ENCODE results near the gene ANXA7. TPM values are rescaled to one million over a fixed set of nuclear protein-coding genes. Genes with fewer than 3 reads are reported as not detected.

Gene ANXA7
- total RNA-seq, 1 experiment from 2014 or later: 151 TPM

DNA sequence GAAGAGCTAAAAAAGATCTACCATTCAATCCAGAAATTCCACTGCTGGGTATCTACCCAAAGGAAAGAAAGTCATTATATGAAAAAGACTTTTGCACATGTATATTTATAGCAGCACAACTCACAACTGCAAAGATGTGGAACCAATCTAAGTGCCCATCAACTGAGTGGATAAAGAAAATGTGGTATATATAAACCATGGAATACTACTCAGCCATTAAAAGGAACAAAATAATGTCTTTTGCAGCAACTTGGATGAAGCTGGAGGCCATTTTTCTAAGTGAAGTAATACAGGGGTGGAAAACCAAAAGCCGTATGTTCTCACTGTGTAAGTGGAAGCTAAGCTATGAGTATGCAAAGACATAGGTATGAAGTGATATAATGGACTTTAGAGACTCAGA lies 3.0 kb downstream of the ANXA7 start:
- intact Hi-C loops (cut with micrococcal nuclease; ENCODE audit: unreplicated experiment): loop anchor here (5.0 kb wide), 1 partner anchor 164 kb away; the partner anchor contains the start of gene DNAJC9
- Histone ChIP-seq H3K4me3 (ENCODE audit: low read depth, low read length, poor library complexity, severe bottlenecking) (no peak overlapping the region), H3K36me3 (ENCODE audit: insufficient read depth, low read length, poor library complexity, severe bottlenecking) (no peaks in the 10 kb centered on the region), H3K4me1 (ENCODE audit: insufficient read depth, low read length, poor library complexity, severe bottlenecking) (peaks cover 7% of the 10 kb centered on the region), H3K27me3 (replicated peaks; ENCODE audit: insufficient read depth, low read depth, low read length, poor library complexity) (no peaks in the 10 kb centered on the region), H3K9me3 (ENCODE audit: low read depth, low read length, poor library complexity, severe bottlenecking) (no peaks in the 10 kb centered on the region), H3K27ac (ENCODE audit: low read depth, low read length, poor library complexity, severe bottlenecking) (no peak overlapping the region)
- BruUV-seq (replicated peaks): no TSS peak
- TF ChIP-seq EZH2 (IDR thresholded peaks at IDR 0.05; ENCODE audit: borderline replicate concordance, low read depth, low read length, poor library complexity, severe bottlenecking): no peak
- TF ChIP-seq, protein P1, sequence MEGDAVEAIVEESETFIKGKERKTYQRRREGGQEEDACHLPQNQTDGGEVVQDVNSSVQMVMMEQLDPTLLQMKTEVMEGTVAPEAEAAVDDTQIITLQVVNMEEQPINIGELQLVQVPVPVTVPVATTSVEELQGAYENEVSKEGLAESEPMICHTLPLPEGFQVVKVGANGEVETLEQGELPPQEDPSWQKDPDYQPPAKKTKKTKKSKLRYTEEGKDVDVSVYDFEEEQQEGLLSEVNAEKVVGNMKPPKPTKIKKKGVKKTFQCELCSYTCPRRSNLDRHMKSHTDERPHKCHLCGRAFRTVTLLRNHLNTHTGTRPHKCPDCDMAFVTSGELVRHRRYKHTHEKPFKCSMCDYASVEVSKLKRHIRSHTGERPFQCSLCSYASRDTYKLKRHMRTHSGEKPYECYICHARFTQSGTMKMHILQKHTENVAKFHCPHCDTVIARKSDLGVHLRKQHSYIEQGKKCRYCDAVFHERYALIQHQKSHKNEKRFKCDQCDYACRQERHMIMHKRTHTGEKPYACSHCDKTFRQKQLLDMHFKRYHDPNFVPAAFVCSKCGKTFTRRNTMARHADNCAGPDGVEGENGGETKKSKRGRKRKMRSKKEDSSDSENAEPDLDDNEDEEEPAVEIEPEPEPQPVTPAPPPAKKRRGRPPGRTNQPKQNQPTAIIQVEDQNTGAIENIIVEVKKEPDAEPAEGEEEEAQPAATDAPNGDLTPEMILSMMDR (conservative IDR thresholded peaks at IDR 0.05; ENCODE audit: low read depth, low read length): no peak
- CTCF ChIA-PET: no interaction called here
- POLR2A ChIA-PET (ENCODE audit: low non-redundant PET): no interaction called here
- DNase-seq (ENCODE audit: low spot score): no peak

DNA sequence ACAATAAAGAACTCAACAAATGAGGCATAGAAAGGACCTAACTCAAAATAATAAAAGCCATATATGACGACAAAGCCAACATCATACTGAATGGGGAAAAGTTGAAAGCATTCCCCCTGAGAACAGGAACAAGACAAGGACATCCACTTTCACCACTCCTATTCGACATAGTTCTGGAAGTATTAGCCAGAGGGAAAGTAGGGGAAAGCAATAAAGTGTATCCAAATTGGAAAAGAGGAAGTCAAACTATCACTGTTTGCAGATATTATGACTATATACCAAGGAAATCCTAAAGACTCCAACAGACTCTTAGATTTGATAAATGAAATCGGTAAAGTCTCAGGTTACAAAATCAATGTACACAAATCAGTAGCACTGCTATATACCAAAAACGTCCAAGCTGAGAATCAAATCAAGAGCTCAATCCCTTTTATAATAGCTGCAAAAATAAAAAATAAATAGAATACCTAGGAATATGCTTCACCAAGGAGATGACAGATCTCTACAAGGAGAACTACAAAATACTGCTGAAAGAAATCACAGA lies 4.8 kb downstream of the ANXA7 start:
- Histone ChIP-seq H3K27me3 (replicated peaks; ENCODE audit: insufficient read depth, low read depth, low read length, poor library complexity) (no peaks in the 10 kb centered on the region), H3K36me3 (ENCODE audit: insufficient read depth, low read length, poor library complexity, severe bottlenecking) (no peaks in the 10 kb centered on the region), H3K9me3 (ENCODE audit: low read depth, low read length, poor library complexity, severe bottlenecking) (no peaks in the 10 kb centered on the region), H3K4me3 (ENCODE audit: low read depth, low read length, poor library complexity, severe bottlenecking) (no peak overlapping the region), H3K4me1 (ENCODE audit: insufficient read depth, low read length, poor library complexity, severe bottlenecking) (no peaks in the 10 kb centered on the region), H3K27ac (ENCODE audit: low read depth, low read length, poor library complexity, severe bottlenecking) (no peak overlapping the region)
- CTCF ChIA-PET: no interaction called here
- DNase-seq (ENCODE audit: low spot score): no peak
- POLR2A ChIA-PET (ENCODE audit: low non-redundant PET): no interaction called here
- TF ChIP-seq, protein P1 (conservative IDR thresholded peaks at IDR 0.05; ENCODE audit: low read depth, low read length): no peak
- TF ChIP-seq EZH2 (IDR thresholded peaks at IDR 0.05; ENCODE audit: borderline replicate concordance, low read depth, low read length, poor library complexity, severe bottlenecking): no peak
- no TSS peak for BruUV-seq (replicated peaks)
- intact Hi-C loops (cut with micrococcal nuclease; ENCODE audit: unreplicated experiment): no loop called here

DNA sequence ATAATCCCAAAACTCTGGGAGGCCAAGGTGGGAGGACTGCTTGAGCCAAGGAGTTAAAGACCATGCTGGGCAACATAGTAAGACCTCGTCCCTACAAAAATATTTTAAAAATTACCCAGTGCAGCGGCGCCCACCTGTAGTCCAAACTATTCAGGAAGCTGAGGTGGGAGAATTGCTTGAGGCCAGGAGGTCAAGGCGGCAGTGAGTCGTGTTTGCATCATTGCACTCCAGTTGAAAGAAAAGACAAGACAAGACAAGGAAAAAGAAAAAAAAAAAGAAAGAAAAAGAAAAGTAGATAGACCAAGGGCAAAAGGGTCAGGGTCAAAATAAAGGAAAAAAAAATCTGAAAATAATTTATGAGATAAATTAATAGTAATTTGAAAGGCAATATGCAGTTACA lies 5.8 kb downstream of the ANXA7 start:
- no TSS peak for BruUV-seq (replicated peaks)
- ChIA-PET CTCF (no interaction called here), POLR2A (ENCODE audit: low non-redundant PET) (no interaction called here)
- Histone ChIP-seq H3K4me3 (ENCODE audit: low read depth, low read length, poor library complexity, severe bottlenecking) (no peak overlapping the region), H3K27me3 (replicated peaks; ENCODE audit: insufficient read depth, low read depth, low read length, poor library complexity) (no peaks in the 10 kb centered on the region), H3K36me3 (ENCODE audit: insufficient read depth, low read length, poor library complexity, severe bottlenecking) (no peaks in the 10 kb centered on the region), H3K4me1 (ENCODE audit: insufficient read depth, low read length, poor library complexity, severe bottlenecking) (no peaks in the 10 kb centered on the region), H3K27ac (ENCODE audit: low read depth, low read length, poor library complexity, severe bottlenecking) (no peak overlapping the region), H3K9me3 (ENCODE audit: low read depth, low read length, poor library complexity, severe bottlenecking) (no peaks in the 10 kb centered on the region)
- no peak for DNase-seq (ENCODE audit: low spot score)
- TF ChIP-seq, protein P1 (conservative IDR thresholded peaks at IDR 0.05; ENCODE audit: low read depth, low read length): no peak
- no peak for TF ChIP-seq EZH2 (IDR thresholded peaks at IDR 0.05; ENCODE audit: borderline replicate concordance, low read depth, low read length, poor library complexity, severe bottlenecking)
- intact Hi-C loops (cut with micrococcal nuclease; ENCODE audit: unreplicated experiment): no loop called here
